ENCODE results near the gene MYO10.

GRCh38 chr5:16619136-16619535, 317.0 kb downstream of the MYO10 start:
- TF ChIP-seq BACH2 (CRISPR knock-in tag; IDR thresholded peaks at IDR 0.05; ENCODE audit: borderline replicate concordance): no peak
- no peak for TF ChIP-seq PPARA (CRISPR knock-in tag; IDR thresholded peaks at IDR 0.05; ENCODE audit: borderline replicate concordance)
- TF ChIP-seq CSDC2 (CRISPR knock-in tag; IDR thresholded peaks at IDR 0.05): no peak
- no peak for TF ChIP-seq ARNTL (CRISPR knock-in tag; IDR thresholded peaks at IDR 0.05; ENCODE audit: borderline replicate concordance, low read depth)
- no peak for TF ChIP-seq SNAI2 (CRISPR knock-in tag; IDR thresholded peaks at IDR 0.05)
- TF ChIP-seq ZC3H10 (CRISPR knock-in tag; IDR thresholded peaks at IDR 0.05): no peak
- no peak for TF ChIP-seq GLIS3 (CRISPR knock-in tag; IDR thresholded peaks at IDR 0.05)
- TF ChIP-seq, protein P1, sequence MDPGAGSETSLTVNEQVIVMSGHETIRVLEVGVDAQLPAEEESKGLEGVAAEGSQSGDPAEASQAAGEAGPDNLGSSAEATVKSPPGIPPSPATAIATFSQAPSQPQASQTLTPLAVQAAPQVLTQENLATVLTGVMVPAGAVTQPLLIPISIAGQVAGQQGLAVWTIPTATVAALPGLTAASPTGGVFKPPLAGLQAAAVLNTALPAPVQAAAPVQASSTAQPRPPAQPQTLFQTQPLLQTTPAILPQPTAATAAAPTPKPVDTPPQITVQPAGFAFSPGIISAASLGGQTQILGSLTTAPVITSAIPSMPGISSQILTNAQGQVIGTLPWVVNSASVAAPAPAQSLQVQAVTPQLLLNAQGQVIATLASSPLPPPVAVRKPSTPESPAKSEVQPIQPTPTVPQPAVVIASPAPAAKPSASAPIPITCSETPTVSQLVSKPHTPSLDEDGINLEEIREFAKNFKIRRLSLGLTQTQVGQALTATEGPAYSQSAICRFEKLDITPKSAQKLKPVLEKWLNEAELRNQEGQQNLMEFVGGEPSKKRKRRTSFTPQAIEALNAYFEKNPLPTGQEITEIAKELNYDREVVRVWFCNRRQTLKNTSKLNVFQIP (CRISPR knock-in tag; IDR thresholded peaks at IDR 0.05; ENCODE audit: borderline replicate concordance, low read depth): no peak
- no peak for TF ChIP-seq ISL1 (CRISPR knock-in tag; IDR thresholded peaks at IDR 0.05)
- TF ChIP-seq, protein P2, sequence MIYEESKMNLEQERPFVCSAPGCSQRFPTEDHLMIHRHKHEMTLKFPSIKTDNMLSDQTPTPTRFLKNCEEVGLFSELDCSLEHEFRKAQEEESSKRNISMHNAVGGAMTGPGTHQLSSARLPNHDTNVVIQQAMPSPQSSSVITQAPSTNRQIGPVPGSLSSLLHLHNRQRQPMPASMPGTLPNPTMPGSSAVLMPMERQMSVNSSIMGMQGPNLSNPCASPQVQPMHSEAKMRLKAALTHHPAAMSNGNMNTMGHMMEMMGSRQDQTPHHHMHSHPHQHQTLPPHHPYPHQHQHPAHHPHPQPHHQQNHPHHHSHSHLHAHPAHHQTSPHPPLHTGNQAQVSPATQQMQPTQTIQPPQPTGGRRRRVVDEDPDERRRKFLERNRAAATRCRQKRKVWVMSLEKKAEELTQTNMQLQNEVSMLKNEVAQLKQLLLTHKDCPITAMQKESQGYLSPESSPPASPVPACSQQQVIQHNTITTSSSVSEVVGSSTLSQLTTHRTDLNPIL (CRISPR knock-in tag; IDR thresholded peaks at IDR 0.05; ENCODE audit: low read depth): no peak
